PC-9 (cell line): ENCODE results near the gene ITM2C.

Experiments
- EZH2 ChIP-seq: fragments of 200-600 bp; sonication (generic); IDR thresholded peaks from 2 replicates; pipeline ENCODE4 v1.8.0; 2017; ENCODE audit warnings: antibody characterized with exemption, low read depth
- TF ChIP-seq, protein P1 (sequence below): fragments of 200-600 bp; sonication (generic); conservative IDR thresholded peaks from 2 replicates; pipeline ENCODE4 v1.6.1; 2017; ENCODE audit warnings: mixed run types, antibody characterized with exemption, mild to moderate bottlenecking, moderate library complexity

DNA sequence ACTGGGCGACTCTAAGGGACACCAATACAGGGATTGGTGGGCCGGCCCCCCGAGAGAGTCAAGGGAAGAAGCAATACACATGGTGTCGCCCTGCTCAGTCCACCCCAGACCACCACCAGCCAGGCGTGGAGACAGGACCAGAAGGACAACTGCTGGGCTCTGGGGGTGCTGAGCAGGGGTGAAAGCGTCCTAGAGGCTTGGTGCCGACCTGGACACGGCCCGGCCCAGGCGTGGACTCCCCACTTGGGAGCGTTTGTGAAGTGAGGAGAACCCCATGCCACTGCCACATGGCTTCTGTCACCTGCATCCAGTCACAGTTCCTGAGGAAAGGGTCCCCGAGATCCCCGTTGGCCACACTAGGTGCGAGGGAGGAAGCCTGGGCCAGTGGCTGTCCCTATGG, 35.4 kb upstream of the ITM2C start:
- TF ChIP-seq, protein P1, sequence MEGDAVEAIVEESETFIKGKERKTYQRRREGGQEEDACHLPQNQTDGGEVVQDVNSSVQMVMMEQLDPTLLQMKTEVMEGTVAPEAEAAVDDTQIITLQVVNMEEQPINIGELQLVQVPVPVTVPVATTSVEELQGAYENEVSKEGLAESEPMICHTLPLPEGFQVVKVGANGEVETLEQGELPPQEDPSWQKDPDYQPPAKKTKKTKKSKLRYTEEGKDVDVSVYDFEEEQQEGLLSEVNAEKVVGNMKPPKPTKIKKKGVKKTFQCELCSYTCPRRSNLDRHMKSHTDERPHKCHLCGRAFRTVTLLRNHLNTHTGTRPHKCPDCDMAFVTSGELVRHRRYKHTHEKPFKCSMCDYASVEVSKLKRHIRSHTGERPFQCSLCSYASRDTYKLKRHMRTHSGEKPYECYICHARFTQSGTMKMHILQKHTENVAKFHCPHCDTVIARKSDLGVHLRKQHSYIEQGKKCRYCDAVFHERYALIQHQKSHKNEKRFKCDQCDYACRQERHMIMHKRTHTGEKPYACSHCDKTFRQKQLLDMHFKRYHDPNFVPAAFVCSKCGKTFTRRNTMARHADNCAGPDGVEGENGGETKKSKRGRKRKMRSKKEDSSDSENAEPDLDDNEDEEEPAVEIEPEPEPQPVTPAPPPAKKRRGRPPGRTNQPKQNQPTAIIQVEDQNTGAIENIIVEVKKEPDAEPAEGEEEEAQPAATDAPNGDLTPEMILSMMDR: no peak
- TF ChIP-seq EZH2: no peak
